PC-3 (cell line): ENCODE data around the gene RANBP3L. TPM values are rescaled to one million over a fixed set of nuclear protein-coding genes. Genes with fewer than 3 reads are reported as not detected.

Experiments
- ATAC-seq: fragments of 200-7000 bp; cut with Tn5 transposase; 2 replicates; pipeline ENCODE4 v1.9.1; 2020; ENCODE audit warnings: mild to moderate bottlenecking, moderate library complexity
- BruUV-seq: library from RNA; stranded (reverse); fragments of 400-500 nt; replicated peaks from 2 replicates; lab custom pipeline; 2021; lab: Mats Ljungman, UMichigan
- CTCF ChIA-PET: fragments of 300-600 bp; sonication (Branson Sonifier 250); formaldehyde crosslinking; loops from one replicate; lab custom pipeline; 2022; ENCODE audit warnings: antibody characterized with exemption; lab: Charles Lee
- POLR2A ChIA-PET: fragments of 300-600 bp; sonication (Branson Sonifier 250); formaldehyde crosslinking; loops from one replicate; lab custom pipeline; 2022; ENCODE audit warnings: antibody characterized with exemption; ENCODE audit not compliant: unreplicated experiment; lab: Charles Lee
- DNase-seq: peaks from one replicate; pipeline ENCODE4 v3.0.0-alpha.2; 2015
- H2AFZ ChIP-seq: fragments of 300-600 bp; sonication (generic); 2 replicates; pipeline ENCODE4 v1.6.0; 2016; ENCODE audit warnings: antibody characterized with exemption, low read length
- H3F3A ChIP-seq: fragments of 300-600 bp; sonication (generic); one replicate; pipeline ENCODE4 v1.6.0; 2017; ENCODE audit warnings: antibody characterized with exemption, low read length, control low read depth, mild to moderate bottlenecking; ENCODE audit not compliant: unreplicated experiment
- H3K27ac ChIP-seq: fragments of 300-600 bp; sonication (generic); 2 replicates; pipeline ENCODE4 v1.5.1; 2016; ENCODE audit warnings: mild to moderate bottlenecking, low read length
- H3K27me3 ChIP-seq: fragments of 300-600 bp; sonication (generic); 2 replicates; pipeline ENCODE4 v1.6.1; 2016; ENCODE audit warnings: low read length, mixed read lengths
- H3K36me3 ChIP-seq: fragments of 300-600 bp; sonication (generic); 2 replicates; pipeline ENCODE4 v1.6.1; 2016; ENCODE audit warnings: low read depth, mixed run types, low read length, mixed read lengths
- H3K4me1 ChIP-seq: fragments of 300-600 bp; sonication (generic); 2 replicates; pipeline ENCODE4 v1.5.1; 2016; ENCODE audit warnings: low read length; ENCODE audit not compliant: insufficient read depth
- H3K4me2 ChIP-seq: fragments of 300-600 bp; sonication (generic); 2 replicates; pipeline ENCODE4 v1.6.0; 2016; ENCODE audit warnings: low read length
- H3K4me3 ChIP-seq: fragments of 300-600 bp; sonication (generic); 2 replicates; pipeline ENCODE4 v1.5.1; 2016; ENCODE audit warnings: mild to moderate bottlenecking, low read length, mixed read lengths
- H3K79me2 ChIP-seq: fragments of 300-600 bp; sonication (generic); 2 replicates; pipeline ENCODE4 v1.6.1; 2017; ENCODE audit warnings: low read length, mixed read lengths
- H3K9ac ChIP-seq: fragments of 300-600 bp; sonication (generic); 2 replicates; pipeline ENCODE4 v1.6.0; 2016; ENCODE audit warnings: mild to moderate bottlenecking, low read length
- H3K9me2 ChIP-seq: fragments of 300-600 bp; sonication (generic); replicated peaks from 2 replicates; pipeline ENCODE4 v1.6.1; 2016; ENCODE audit warnings: mixed run types, low read length, mixed read lengths
- H3K9me3 ChIP-seq: fragments of 300-600 bp; sonication (generic); 2 replicates; pipeline ENCODE4 v1.6.1; 2016; ENCODE audit warnings: low read length, mixed read lengths
- H4K20me1 ChIP-seq: fragments of 300-600 bp; sonication (generic); 2 replicates; pipeline ENCODE4 v1.6.1; 2016; ENCODE audit warnings: low read length, mixed read lengths
- EZH2 ChIP-seq: fragments of 300-600 bp; sonication (generic); IDR thresholded peaks from one replicate; pipeline ENCODE4 v1.6.1; 2017; ENCODE audit warnings: antibody characterized with exemption, mild to moderate bottlenecking, low read length; ENCODE audit not compliant: unreplicated experiment
- EZH2phosphoT487 ChIP-seq: fragments of 300-600 bp; sonication (generic); IDR thresholded peaks from 2 replicates; pipeline ENCODE4 v1.6.1; 2018; ENCODE audit warnings: mild to moderate bottlenecking, antibody characterized with exemption, low read length, borderline replicate concordance
- intact Hi-C: fragments of 100-400 bp; cut with micrococcal nuclease; formaldehyde crosslinking; loops from 2 replicates; pipeline ENCODE4 v1.9.0; 2023
- total RNA-seq: library from RNA; depleted of rRNA; stranded (reverse); fragments of >200 nt; gene quantifications from 2 replicates; pipeline ENCODE4 v1.2.3, GENCODE V29; 2014
- TF ChIP-seq, protein P1 (sequence below): fragments of 300-600 bp; sonication (generic); conservative IDR thresholded peaks from 2 replicates; pipeline ENCODE4 v1.5.1; 2017; ENCODE audit warnings: antibody characterized with exemption, low read depth, mild to moderate bottlenecking, low read length

RANBP3L gene
- total RNA-seq, 1 experiment from 2014 or later, result not detected

DNA sequence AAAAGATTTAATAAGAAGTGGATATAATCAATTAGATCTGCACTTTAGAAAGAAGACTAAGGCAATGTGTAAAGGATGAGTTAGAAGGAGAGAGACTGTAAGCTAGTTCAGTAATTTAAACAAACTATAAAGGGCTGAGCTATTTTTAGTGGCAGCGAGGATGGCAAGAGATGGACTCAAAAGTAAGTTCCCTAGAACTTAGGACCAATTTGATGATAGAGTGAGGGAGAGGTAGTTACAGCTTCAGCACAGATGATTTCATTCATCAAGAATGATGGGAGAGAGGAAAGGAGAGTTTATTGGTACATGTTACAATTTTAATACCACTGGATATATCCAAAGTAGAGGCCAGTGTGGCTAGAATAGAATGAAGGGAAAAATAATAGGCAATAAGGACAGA lies 79.1 kb downstream of the RANBP3L start:
- Histone ChIP-seq H3K9me3 (no peaks in the 10 kb centered on the region), H3K9me2 (no peaks in the 10 kb centered on the region), H3F3A (no peaks in the 10 kb centered on the region), H3K4me3 (no peak overlapping the region), H3K9ac (no peak overlapping the region), H4K20me1 (no peaks in the 10 kb centered on the region), H2AFZ (no peak overlapping the region), H3K4me1 (no peaks in the 10 kb centered on the region; the same call in 1 of the 2 replicates), H3K27ac (no peak overlapping the region), H3K4me2 (no peak overlapping the region), H3K36me3 (peaks cover 13% of the 10 kb centered on the region), H3K27me3 (no peaks in the 10 kb centered on the region), H3K79me2 (no peaks in the 10 kb centered on the region)
- ATAC-seq, result no peak
- POLR2A ChIA-PET, result no interaction called here
- TF ChIP-seq, protein P1, sequence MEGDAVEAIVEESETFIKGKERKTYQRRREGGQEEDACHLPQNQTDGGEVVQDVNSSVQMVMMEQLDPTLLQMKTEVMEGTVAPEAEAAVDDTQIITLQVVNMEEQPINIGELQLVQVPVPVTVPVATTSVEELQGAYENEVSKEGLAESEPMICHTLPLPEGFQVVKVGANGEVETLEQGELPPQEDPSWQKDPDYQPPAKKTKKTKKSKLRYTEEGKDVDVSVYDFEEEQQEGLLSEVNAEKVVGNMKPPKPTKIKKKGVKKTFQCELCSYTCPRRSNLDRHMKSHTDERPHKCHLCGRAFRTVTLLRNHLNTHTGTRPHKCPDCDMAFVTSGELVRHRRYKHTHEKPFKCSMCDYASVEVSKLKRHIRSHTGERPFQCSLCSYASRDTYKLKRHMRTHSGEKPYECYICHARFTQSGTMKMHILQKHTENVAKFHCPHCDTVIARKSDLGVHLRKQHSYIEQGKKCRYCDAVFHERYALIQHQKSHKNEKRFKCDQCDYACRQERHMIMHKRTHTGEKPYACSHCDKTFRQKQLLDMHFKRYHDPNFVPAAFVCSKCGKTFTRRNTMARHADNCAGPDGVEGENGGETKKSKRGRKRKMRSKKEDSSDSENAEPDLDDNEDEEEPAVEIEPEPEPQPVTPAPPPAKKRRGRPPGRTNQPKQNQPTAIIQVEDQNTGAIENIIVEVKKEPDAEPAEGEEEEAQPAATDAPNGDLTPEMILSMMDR, result no peak
- BruUV-seq, result no TSS peak
- intact Hi-C loops, result no loop called here
- CTCF ChIA-PET, result interaction anchor here (0.6 kb wide), 1 partner anchor 20 kb away, joined by 3 read pairs; no protein-coding TSS in a partner anchor
- no peak for DNase-seq

DNA sequence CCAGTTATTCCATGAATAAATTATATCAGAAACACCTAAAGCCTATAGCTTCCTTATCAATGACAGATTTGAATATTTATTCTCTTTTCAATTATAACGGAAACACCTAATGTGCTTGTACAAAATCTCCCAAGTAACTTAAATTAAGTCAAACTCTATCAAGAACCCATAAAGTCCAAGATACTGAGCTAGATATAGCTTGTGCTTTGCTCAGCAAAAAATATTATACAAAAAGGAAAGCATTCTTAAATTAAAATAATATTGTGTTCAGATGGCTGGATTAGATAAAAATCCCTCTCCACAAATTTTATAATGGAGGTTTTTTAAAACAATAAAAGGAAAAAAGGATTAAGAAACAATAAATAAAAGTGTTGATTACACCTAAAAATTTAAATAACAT lies 83.7 kb downstream of the RANBP3L start:
- Histone ChIP-seq H3K79me2 (no peaks in the 10 kb centered on the region), H3K9me2 (no peaks in the 10 kb centered on the region), H3K4me3 (no peak overlapping the region), H3K4me1 (no peaks in the 10 kb centered on the region), H3K27me3 (no peaks in the 10 kb centered on the region), H4K20me1 (no peaks in the 10 kb centered on the region), H3K4me2 (no peak overlapping the region), H3K9me3 (no peaks in the 10 kb centered on the region), H3F3A (no peaks in the 10 kb centered on the region), H3K36me3 (peaks cover 13% of the 10 kb centered on the region), H3K9ac (no peak overlapping the region), H2AFZ (no peak overlapping the region), H3K27ac (no peak overlapping the region)
- intact Hi-C loops, result no loop called here
- ATAC-seq, result no peak
- TF ChIP-seq EZH2 (no peak), EZH2phosphoT487 (no peak)
- TF ChIP-seq, protein P1, result no peak
- no peak for DNase-seq
- no TSS peak for BruUV-seq
- ChIA-PET POLR2A (no interaction called here), CTCF (no interaction called here)

DNA sequence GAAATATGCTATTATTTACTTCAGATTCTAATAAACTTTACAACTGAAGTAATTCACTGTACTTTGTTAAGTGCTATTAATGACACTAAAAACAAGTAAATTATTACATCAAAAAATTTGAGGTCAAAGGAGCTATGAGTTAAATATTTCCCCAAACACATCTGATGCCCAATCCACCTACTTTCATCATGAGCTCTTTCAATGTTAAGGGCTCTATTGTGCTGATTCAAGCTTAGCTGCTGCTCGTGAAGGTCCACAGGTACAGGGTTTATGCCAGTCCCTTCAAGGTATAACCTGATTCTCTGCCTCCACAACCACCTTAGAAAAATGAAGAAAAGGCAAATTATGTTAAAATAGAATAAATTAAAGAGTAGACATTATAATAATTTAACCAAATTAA lies 84.1 kb downstream of the RANBP3L start:
- H3K4me1 ChIP-seq, result no peaks in the 10 kb centered on the region
- no peaks in the 10 kb centered on the region for H3K79me2 ChIP-seq
- no peak overlapping the region for H2AFZ ChIP-seq
- CTCF ChIA-PET, result no interaction called here
- H4K20me1 ChIP-seq, result no peaks in the 10 kb centered on the region
- TF ChIP-seq, protein P1, result no peak
- TF ChIP-seq EZH2phosphoT487, result no peak
- TF ChIP-seq EZH2, result no peak
- H3K9me2 ChIP-seq, result no peaks in the 10 kb centered on the region
- H3K9me3 ChIP-seq, result no peaks in the 10 kb centered on the region
- no peaks in the 10 kb centered on the region for H3K27me3 ChIP-seq
- no peak overlapping the region for H3K4me2 ChIP-seq
- H3K27ac ChIP-seq, result no peak overlapping the region
- DNase-seq (no peak), ATAC-seq (no peak)
- no peak overlapping the region for H3K4me3 ChIP-seq
- POLR2A ChIA-PET, result no interaction called here
- peaks cover 13% of the 10 kb centered on the region for H3K36me3 ChIP-seq
- intact Hi-C loops, result no loop called here
- no TSS peak for BruUV-seq
- H3K9ac ChIP-seq, result no peak overlapping the region
- no peaks in the 10 kb centered on the region for H3F3A ChIP-seq
